GM13977 (cell line): ENCODE data around the gene GRN.
"Not testable (repeated sequence)": the region's sequence is repeated elsewhere in the genome, so short reads cannot be mapped to it uniquely, and the experiment has no call there.

Experiments used
- DNase-seq: peaks from one replicate; pipeline ENCODE4 v3.0.0; 2012; ENCODE audit warnings: low spot score
- CTCF ChIP-seq: IDR thresholded peaks from 2 replicates; pipeline ENCODE4 v1.5.1; 2012; ENCODE audit warnings: mild to moderate bottlenecking, control low read depth; ENCODE audit not compliant: insufficient read depth; ENCODE audit errors: extremely low read depth, missing control alignments
- in situ Hi-C: fragments of 300-500 bp; cut with MboI; formaldehyde crosslinking; loops from one replicate; pipeline ENCODE4 v1.12.0; 2022; ENCODE audit warnings: low sequenced_read_pairs, low pct_unique_long_range_greater_than_20kb, mixed read lengths, inconsistent platforms; ENCODE audit not compliant: unreplicated experiment

Gene GRN

GRCh38 chr17:44335564-44335963, 9.5 kb upstream of the GRN start:
- TF ChIP-seq CTCF = no peak
- DNase-seq = no peak
- in situ Hi-C loops = no loop called here

- in situ Hi-C loops = no loop called here
- DNase-seq = no peak
- no peak for TF ChIP-seq CTCF
These were observed 9.1 kb upstream of the GRN start for GRCh38 chr17:44335968-44336367.

- DNase-seq = no peak
- in situ Hi-C loops = no loop called here
- TF ChIP-seq CTCF = no peak
These were observed 6.4 kb upstream of the GRN start for GRCh38 chr17:44338702-44339101.

- in situ Hi-C loops, DNase-seq: not testable (repeated sequence)
These were observed 4.5 kb upstream of the GRN start for GRCh38 chr17:44340553-44340952.

- TF ChIP-seq CTCF = no peak
These were observed 1.4 kb upstream of the GRN start for GRCh38 chr17:44343510-44344209.

GRCh38 chr17:44345454-44346026, 438 bp downstream of the GRN start:
- peak; percentile 73 for TF ChIP-seq CTCF
- in situ Hi-C loops = no loop called here
- DNase-seq = peak; percentile 56

More at GRCh38 chr17:44343510-44344209, 1.4 kb upstream of the GRN start:
- in situ Hi-C loops = no loop called here
- DNase-seq = no peak

- in situ Hi-C loops = no loop called here
- peak; percentile 7 for TF ChIP-seq CTCF
- no peak for DNase-seq
These were observed 1.2 kb downstream of the GRN start for GRCh38 chr17:44346064-44346844.

- in situ Hi-C loops, DNase-seq: not testable (repeated sequence)
These were observed 2.3 kb downstream of the GRN start for GRCh38 chr17:44347206-44348055.
